Measurements from ENCODE around the gene GSX2. TPM values are rescaled to one million over a fixed set of nuclear protein-coding genes. Genes with fewer than 3 reads are reported as not detected.
"Not testable (repeated sequence)": the region's sequence is repeated elsewhere in the genome, so short reads cannot be mapped to it uniquely, and the experiment has no call there.

The GSX2 gene
- polyA plus RNA-seq (not detected in 3 replicates), polyA minus RNA-seq (not detected in 3 replicates)
- 1.3 TPM for polyA plus RNA-seq (2011; ENCODE audit: low read depth)
- polyA plus RNA-seq (2011; cell fraction: cytosol; rRNA removed) = not detected in 2 replicates
- not detected in 2 replicates for polyA plus RNA-seq (2011; cell fraction: nucleus; rRNA removed)
- 0.58 TPM in 1 of 2 replicates, not detected in the other for polyA plus RNA-seq (2012; ENCODE audit: low replicate concordance)
- not detected for polyA minus RNA-seq (2011; cell fraction: cytosol; rRNA and poly(A)+ RNA removed)
- polyA minus RNA-seq (2011; cell fraction: nucleus; rRNA and poly(A)+ RNA removed) = not detected in 2 replicates

GRCh38 chr4:54099748-54100574 lies at the start of gene GSX2:
GSX2 (plus strand) TSS chr4:54100163; CDS start chr4:54100345, 182 bp downstream.
- Histone ChIP-seq H3K9me1 (ENCODE audit: control insufficient read depth, extremely low read depth, insufficient read depth, low read length) (no peaks in the 10 kb centered on the region), H4K20me1 (ENCODE audit: control insufficient read depth, extremely low read depth, insufficient read depth, low read length) (no peaks in the 10 kb centered on the region), H3K36me3 (ENCODE audit: control insufficient read depth in 2 of 2, extremely low read depth in 1 of 2, insufficient read depth in 2 of 2, low read length in 2 of 2) (no peaks in the 10 kb centered on the region), H3K4me3 (ENCODE audit: control insufficient read depth in 2 of 3, extremely low read depth in 1 of 3, insufficient read depth in 2 of 3, low read depth in 1 of 3, low read length in 3 of 3) (peak within 1 kb of the TSS in 2 of 3 experiments; percentile 51), H3K79me2 (ENCODE audit: control insufficient read depth, insufficient read depth, low read length) (no peaks in the 10 kb centered on the region), H3K9ac (ENCODE audit: control insufficient read depth, extremely low read depth, insufficient read depth, low read length) (no peak within 1 kb of the TSS), H3K4me1 (ENCODE audit: control insufficient read depth, extremely low read depth, insufficient read depth, low read length) (peaks cover 30% of the 10 kb centered on the region), H2AFZ (ENCODE audit: control insufficient read depth, low read length) (no peak within 1 kb of the TSS), H3K9me3 (ENCODE audit: control insufficient read depth, low read depth, low read length) (no peaks in the 10 kb centered on the region), H3K4me2 (ENCODE audit: control insufficient read depth, extremely low read depth, insufficient read depth, low read depth, low read length) (peak within 1 kb of the TSS; percentile 82), H3K27me3 (ENCODE audit: control insufficient read depth, extremely low read depth, insufficient read depth, low read length) (peaks cover 96% of the 10 kb centered on the region), H3K27ac (ENCODE audit: control insufficient read depth, insufficient read depth, low read length) (no peak within 1 kb of the TSS)
- FAIRE-seq (no peak), DNase-seq (ENCODE audit: low read depth, low spot score) (no peak)
- dilution Hi-C loops (cut with MboI; ENCODE audit: extremely low pct_ligation_motif_present, low sequenced_read_pairs) = no loop called here
- TF ChIP-seq, protein P1, sequence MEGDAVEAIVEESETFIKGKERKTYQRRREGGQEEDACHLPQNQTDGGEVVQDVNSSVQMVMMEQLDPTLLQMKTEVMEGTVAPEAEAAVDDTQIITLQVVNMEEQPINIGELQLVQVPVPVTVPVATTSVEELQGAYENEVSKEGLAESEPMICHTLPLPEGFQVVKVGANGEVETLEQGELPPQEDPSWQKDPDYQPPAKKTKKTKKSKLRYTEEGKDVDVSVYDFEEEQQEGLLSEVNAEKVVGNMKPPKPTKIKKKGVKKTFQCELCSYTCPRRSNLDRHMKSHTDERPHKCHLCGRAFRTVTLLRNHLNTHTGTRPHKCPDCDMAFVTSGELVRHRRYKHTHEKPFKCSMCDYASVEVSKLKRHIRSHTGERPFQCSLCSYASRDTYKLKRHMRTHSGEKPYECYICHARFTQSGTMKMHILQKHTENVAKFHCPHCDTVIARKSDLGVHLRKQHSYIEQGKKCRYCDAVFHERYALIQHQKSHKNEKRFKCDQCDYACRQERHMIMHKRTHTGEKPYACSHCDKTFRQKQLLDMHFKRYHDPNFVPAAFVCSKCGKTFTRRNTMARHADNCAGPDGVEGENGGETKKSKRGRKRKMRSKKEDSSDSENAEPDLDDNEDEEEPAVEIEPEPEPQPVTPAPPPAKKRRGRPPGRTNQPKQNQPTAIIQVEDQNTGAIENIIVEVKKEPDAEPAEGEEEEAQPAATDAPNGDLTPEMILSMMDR (optimal IDR thresholded peaks at IDR 0.05 in 1 of 3, IDR thresholded peaks at IDR 0.05 in 1 of 3, conservative IDR thresholded peaks at IDR 0.05 in 1 of 3; ENCODE audit: extremely low read depth in 1 of 3, insufficient read depth in 2 of 3, low read length in 3 of 3) = no peak
- peak; percentile 49 for TF ChIP-seq EZH2 (IDR thresholded peaks at IDR 0.05; ENCODE audit: low read length)

DNA sequence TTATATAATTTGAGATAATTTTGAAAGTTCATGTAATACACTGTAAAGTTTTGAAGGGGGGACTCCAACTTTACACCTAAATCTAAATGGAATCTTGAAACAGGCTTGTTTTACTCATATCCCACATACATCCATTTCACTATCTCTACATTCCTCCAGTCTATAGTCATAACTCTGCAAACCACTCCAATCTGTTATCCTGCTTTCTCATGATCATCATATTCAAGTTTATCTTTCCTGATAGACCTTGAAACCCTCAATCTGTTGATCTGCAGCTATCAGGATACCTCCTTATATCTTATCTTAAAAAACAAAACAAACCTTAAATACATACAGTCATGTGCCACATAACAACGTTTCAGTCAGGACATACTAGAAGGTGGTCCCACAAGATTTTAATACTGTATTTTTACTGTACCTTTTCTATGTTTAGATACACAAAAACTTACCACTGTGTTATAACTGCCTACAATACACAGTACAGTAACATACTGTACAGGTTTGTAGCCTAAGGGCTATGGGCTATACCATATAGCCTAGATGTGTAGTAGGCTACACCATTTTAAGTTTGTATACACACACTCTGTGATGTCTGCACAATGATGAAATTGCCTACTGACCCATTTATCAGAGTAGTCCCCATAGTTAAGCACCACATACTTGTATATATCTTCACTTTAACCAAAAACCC lies 49.6 kb upstream of the GSX2 start:
- Histone ChIP-seq H3K79me2 (ENCODE audit: control insufficient read depth, insufficient read depth, low read length) (peaks cover 70% of the 10 kb centered on the region), H3K27me3 (ENCODE audit: control insufficient read depth, extremely low read depth, insufficient read depth, low read length) (no peaks in the 10 kb centered on the region), H3K27ac (ENCODE audit: control insufficient read depth, insufficient read depth, low read length) (no peak overlapping the region), H3K4me3 (ENCODE audit: control insufficient read depth in 2 of 3, extremely low read depth in 1 of 3, insufficient read depth in 2 of 3, low read depth in 1 of 3, low read length in 3 of 3) (no peak overlapping the region), H3K9me3 (ENCODE audit: control insufficient read depth, low read depth, low read length) (no peaks in the 10 kb centered on the region), H3K4me1 (ENCODE audit: control insufficient read depth, extremely low read depth, insufficient read depth, low read length) (peaks cover 20% of the 10 kb centered on the region), H3K9ac (ENCODE audit: control insufficient read depth, extremely low read depth, insufficient read depth, low read length) (no peak overlapping the region), H3K4me2 (ENCODE audit: control insufficient read depth, extremely low read depth, insufficient read depth, low read depth, low read length) (peak overlapping the region; percentile 10), H3K36me3 (ENCODE audit: control insufficient read depth in 2 of 2, extremely low read depth in 1 of 2, insufficient read depth in 2 of 2, low read length in 2 of 2) (no peaks in the 10 kb centered on the region), H4K20me1 (ENCODE audit: control insufficient read depth, extremely low read depth, insufficient read depth, low read length) (no peaks in the 10 kb centered on the region), H2AFZ (ENCODE audit: control insufficient read depth, low read length) (no peak overlapping the region), H3K9me1 (ENCODE audit: control insufficient read depth, extremely low read depth, insufficient read depth, low read length) (no peaks in the 10 kb centered on the region)
- TF ChIP-seq EZH2 (IDR thresholded peaks at IDR 0.05; ENCODE audit: low read length) = no peak
- TF ChIP-seq, protein P1 (optimal IDR thresholded peaks at IDR 0.05 in 1 of 3, IDR thresholded peaks at IDR 0.05 in 1 of 3, conservative IDR thresholded peaks at IDR 0.05 in 1 of 3; ENCODE audit: extremely low read depth in 1 of 3, insufficient read depth in 2 of 3, low read length in 3 of 3) = no peak
- FAIRE-seq (peak; percentile 82), DNase-seq (ENCODE audit: low read depth, low spot score) (no peak)
- dilution Hi-C loops (cut with MboI; ENCODE audit: extremely low pct_ligation_motif_present, low sequenced_read_pairs) = no loop called here

- DNase-seq (ENCODE audit: low read depth, low spot score); H3K27me3 ChIP-seq (ENCODE audit: control insufficient read depth, extremely low read depth, insufficient read depth, low read length); H4K20me1 ChIP-seq (ENCODE audit: control insufficient read depth, extremely low read depth, insufficient read depth, low read length); H3K9me3 ChIP-seq (ENCODE audit: control insufficient read depth, low read depth, low read length); FAIRE-seq; H3K4me2 ChIP-seq (ENCODE audit: control insufficient read depth, extremely low read depth, insufficient read depth, low read depth, low read length); H3K36me3 ChIP-seq (ENCODE audit: control insufficient read depth in 2 of 2, extremely low read depth in 1 of 2, insufficient read depth in 2 of 2, low read length in 2 of 2); H3K9ac ChIP-seq (ENCODE audit: control insufficient read depth, extremely low read depth, insufficient read depth, low read length); H3K9me1 ChIP-seq (ENCODE audit: control insufficient read depth, extremely low read depth, insufficient read depth, low read length); H3K27ac ChIP-seq (ENCODE audit: control insufficient read depth, insufficient read depth, low read length); H2AFZ ChIP-seq (ENCODE audit: control insufficient read depth, low read length); H3K4me3 ChIP-seq (ENCODE audit: control insufficient read depth in 2 of 3, extremely low read depth in 1 of 3, insufficient read depth in 2 of 3, low read depth in 1 of 3, low read length in 3 of 3); dilution Hi-C loops (cut with MboI; ENCODE audit: extremely low pct_ligation_motif_present, low sequenced_read_pairs): not testable (repeated sequence)
- peaks cover 94% of the 10 kb centered on the region for H3K79me2 ChIP-seq (ENCODE audit: control insufficient read depth, insufficient read depth, low read length)
- H3K4me1 ChIP-seq (ENCODE audit: control insufficient read depth, extremely low read depth, insufficient read depth, low read length) = peaks cover 20% of the 10 kb centered on the region
Observed at GRCh38 chr4:54053322-54053721, 46.6 kb upstream of the GSX2 start.
